Stomach (tissue), 4 donors: Measurements from ENCODE around the gene MBNL2.

ENCODE experiments used
- CTCF ChIP-seq, 7 experiments: fragments of 450-650 bp in 4 of 7; fragments of 200-600 bp in 3 of 7; sonication (generic) in 3 of 7; IDR thresholded peaks; one replicate each; pipeline ENCODE4 v1.5.1; 2016 to 2019; ENCODE audit warnings: antibody characterized with exemption in 7 of 7, control low read depth in 2 of 7, mild to moderate bottlenecking in 1 of 7
- EP300 ChIP-seq: sonication (generic); formaldehyde crosslinking; IDR thresholded peaks from one replicate; pipeline ENCODE4 v1.6.1; 2017; ENCODE audit warnings: antibody characterized with exemption
- POLR2A ChIP-seq, 4 donors: fragments of 450-650 bp; IDR thresholded peaks; one replicate each; pipeline ENCODE4 v1.6.1; 2016; ENCODE audit warnings: antibody characterized with exemption in 4 of 4, control low read depth in 2 of 4, mild to moderate bottlenecking in 1 of 4, moderate library complexity in 1 of 4

DNA sequence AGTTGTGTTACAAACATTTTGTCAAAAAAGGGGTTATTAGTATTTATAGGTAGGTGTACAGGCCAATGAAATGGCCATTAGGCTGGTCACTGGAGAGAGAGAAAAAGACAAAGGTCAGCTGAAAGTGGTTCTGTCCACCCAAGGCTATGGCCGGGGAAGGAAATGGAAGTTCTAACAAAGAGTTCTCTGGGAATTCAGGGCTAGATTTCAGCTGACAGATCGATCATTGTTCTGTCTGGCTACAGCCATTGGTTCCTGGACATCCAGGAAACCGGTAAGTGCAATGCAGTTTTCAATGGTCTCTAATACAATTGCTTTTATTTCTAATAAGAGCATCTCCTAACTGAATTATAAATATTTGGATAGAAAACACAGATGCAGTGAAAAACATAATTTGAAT is 42.5 kb downstream of the MBNL2 start:
- no peak for TF ChIP-seq POLR2A (IDR thresholded peaks at IDR 0.05)
- no peak for TF ChIP-seq CTCF (IDR thresholded peaks at IDR 0.05)
- TF ChIP-seq EP300 = no peak
